LNCAP (cell line): ENCODE data around the gene SLC25A21.

ENCODE experiments used
- TF ChIP-seq, protein P1 (sequence below): fragments of 450-650 bp; IDR thresholded peaks from 2 replicates; pipeline ENCODE4 v1.5.1; 2017; ENCODE audit warnings: mild to moderate bottlenecking

The SLC25A21 gene

DNA sequence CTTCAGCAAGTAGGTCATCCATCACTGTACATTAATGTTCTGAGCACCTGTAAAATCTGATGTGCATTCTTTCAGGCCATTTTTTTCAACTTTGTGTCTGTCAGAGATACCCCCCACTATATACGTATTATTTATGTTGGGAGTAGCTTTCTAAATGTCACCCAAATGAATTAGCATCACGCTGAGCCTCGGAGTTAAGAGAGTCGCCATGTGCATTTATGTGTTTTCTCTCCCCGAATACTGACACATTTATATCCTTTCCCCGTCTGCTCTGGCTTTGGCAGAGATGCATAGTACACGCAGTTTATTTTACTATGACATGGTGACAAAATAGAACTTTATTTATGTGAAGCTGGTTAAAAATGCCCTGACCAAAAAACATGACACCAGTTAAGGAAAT lies 216.4 kb downstream of the SLC25A21 start:
- TF ChIP-seq, protein P1, sequence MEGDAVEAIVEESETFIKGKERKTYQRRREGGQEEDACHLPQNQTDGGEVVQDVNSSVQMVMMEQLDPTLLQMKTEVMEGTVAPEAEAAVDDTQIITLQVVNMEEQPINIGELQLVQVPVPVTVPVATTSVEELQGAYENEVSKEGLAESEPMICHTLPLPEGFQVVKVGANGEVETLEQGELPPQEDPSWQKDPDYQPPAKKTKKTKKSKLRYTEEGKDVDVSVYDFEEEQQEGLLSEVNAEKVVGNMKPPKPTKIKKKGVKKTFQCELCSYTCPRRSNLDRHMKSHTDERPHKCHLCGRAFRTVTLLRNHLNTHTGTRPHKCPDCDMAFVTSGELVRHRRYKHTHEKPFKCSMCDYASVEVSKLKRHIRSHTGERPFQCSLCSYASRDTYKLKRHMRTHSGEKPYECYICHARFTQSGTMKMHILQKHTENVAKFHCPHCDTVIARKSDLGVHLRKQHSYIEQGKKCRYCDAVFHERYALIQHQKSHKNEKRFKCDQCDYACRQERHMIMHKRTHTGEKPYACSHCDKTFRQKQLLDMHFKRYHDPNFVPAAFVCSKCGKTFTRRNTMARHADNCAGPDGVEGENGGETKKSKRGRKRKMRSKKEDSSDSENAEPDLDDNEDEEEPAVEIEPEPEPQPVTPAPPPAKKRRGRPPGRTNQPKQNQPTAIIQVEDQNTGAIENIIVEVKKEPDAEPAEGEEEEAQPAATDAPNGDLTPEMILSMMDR, result no peak

DNA sequence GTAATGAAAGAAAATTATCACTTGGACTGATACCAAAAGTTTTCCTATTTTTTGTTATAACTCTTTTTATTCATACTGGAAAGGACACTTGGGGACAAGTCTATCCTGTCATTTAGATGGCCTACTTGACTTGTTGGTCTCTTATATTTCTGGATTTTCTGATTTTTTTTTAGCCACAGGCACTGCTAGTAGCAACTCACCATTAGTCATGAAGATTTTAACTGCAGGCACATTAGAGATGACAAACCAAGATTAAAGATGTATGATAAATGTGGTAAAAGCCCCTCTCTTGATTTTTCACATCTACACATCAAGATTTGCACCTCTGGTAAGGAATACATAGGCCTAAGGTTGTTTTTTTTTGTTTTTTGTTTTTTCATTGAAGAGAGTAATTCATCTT lies 217.0 kb downstream of the SLC25A21 start:
- TF ChIP-seq, protein P1, result no peak

DNA sequence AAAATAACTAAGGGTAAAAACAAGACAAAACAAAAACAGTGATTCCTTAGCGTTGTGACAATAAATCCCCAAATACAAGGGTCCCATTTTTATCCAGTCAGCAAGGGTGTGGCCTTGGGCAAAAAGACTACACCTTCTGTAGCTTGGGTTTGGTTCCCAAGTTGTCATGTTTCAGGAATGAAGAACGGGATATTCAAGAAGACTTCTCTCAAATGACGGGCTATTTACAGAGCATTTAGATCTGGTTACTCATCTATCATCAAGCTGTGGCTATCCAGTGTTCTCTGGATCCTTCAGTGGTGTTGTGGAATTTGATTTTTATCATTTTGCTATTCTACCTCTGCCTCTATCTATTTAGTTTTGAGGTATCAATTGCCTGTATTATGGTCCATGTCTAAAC lies 219.7 kb downstream of the SLC25A21 start:
- TF ChIP-seq, protein P1, result no peak

DNA sequence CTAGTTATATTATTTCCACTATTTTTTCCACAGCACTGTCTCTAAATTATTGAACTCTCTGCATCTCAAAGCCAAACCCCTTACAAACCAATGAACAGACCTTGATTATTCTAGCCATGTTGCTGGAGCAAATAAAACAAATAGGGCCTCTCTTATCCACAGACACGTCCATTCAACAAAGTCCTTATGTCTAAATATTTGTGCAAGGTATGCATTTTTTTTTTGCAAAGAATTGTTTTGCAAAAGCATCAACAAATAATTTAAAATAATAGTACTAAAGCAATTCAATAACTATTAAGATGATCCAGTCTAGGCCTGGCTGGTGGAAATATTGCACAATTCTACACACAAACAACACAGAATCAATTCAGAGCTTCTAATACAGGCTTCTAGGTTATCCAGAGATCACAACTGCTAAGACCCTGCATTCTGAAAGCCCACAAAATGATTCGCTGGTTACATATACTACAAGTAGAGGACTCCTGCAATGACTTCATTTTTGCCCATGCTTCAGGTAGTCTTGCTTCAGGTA lies 221.0 kb downstream of the SLC25A21 start:
- TF ChIP-seq, protein P1, result no peak

DNA sequence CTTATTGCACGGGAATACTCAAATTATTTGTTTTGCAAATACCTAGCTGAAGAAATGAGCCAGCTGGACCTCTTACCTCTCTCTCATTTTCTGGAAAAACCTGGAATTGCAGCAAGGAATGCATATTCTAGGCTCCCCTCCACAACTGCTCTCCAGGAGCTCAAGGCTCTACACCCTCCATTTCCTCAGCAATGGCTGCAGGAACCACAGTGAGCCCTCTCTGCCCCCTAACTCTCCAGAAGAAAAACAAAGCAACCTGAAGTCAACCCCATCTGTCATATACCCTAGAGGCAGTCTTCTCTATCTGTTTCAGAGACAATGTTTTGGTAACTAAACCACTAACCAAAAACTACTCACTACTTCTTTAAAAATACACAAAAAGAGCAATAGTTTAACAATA lies 221.6 kb downstream of the SLC25A21 start:
- TF ChIP-seq, protein P1, result no peak

DNA sequence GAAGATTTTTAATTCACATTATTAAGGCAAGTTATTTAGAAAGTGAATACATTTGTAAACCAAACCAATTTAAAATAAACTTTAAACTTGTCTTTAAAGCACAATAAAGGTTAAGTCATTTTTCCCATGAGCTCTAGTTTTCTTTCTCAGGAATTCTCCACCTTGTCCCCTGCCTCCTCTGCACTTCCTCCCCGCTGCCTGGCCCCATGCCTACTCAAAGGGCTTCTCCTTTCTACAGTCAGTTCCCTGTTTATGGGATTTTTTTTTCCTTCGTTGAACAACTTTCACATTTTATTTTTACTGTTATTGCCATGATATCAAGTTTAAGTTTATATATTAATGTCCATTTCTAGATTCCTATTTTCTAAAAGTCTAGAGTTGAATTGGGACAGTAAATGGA lies 223.0 kb downstream of the SLC25A21 start:
- TF ChIP-seq, protein P1, result no peak

DNA sequence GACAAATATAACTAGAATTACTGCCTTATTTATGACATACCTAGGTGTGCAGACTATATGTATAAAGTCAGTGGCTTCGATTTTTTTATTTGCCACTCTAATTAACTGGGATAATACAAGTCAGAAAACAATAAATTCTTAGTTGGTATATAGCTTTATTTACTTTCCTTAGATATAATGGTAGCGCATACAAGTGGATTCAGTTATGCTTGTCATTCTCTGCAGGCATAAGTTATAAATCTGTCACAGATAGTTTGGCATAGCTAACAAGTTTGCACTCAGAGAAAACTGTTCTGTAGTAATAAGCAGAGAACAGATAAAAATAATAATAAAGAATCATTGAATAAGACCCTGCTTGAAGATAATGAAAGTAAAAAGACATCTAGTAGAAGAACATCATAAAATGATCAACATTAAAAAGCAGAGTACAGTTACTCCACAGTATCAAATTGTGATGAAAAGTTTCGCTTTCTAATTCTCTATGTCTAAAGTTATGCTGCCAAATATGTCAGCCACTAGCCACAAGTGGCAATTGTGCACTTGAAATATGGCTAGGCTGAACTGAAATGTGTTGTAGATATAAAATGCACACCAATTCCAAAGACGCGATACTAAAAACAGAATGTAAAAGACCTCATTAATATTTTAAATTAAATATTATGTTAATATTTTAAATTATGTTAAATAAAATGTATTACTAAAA lies 224.1 kb downstream of the SLC25A21 start:
- TF ChIP-seq, protein P1, result no peak

DNA sequence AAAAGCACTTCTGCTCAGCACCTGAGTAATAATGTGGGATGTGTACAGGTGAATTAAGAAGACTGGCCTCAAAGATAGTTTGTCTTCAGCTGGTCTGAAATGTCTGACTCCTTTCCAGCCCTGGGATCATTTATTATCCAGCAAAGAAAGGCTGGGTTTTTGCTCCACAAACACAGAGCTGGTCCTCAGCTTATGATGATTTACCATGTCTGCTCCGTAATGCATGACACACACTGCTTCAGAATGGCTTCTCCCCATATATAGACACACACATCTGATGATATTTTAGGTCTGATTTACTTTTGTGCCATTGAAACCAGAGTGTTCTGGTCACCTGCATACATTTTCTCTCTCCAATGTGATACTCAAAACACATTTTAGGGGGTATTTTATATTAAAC lies 225.0 kb downstream of the SLC25A21 start:
- TF ChIP-seq, protein P1, result no peak
